ENCODE measurements around the gene ADGRF4. TPM values are rescaled to one million over a fixed set of nuclear protein-coding genes. Genes with fewer than 3 reads are reported as not detected.

ADGRF4 gene
- total and polyA plus RNA-seq, 2 donors (not counting 3 experiments of a cell fraction or from before 2014, with no cell fraction given), result not detected

GRCh38 chr6:47671777-47672176, 26.6 kb upstream of the ADGRF4 start:
- CTCF ChIA-PET, result no interaction called here
- intact Hi-C loops (cut with micrococcal nuclease), result no loop called here
- no peaks in the 10 kb centered on the region for H3K9me3 ChIP-seq (replicated peaks; ENCODE audit: control insufficient read depth, insufficient read depth, low read length)

More at GRCh38 chr6:47671777-47672176, 26.6 kb upstream of the ADGRF4 start:
- Histone ChIP-seq H3K36me3 (ENCODE audit: control insufficient read depth in 2 of 2, extremely low read depth in 1 of 2, insufficient read depth in 2 of 2, low read length in 2 of 2) (no peaks in the 10 kb centered on the region), H2AFZ (ENCODE audit: low read depth, low read length) (no peak overlapping the region), H3K4me1 (ENCODE audit: control insufficient read depth, extremely low read depth, insufficient read depth, low read length) (no peaks in the 10 kb centered on the region), H3K9ac (replicated peaks; ENCODE audit: extremely low read depth, insufficient read depth, low read length) (no peak overlapping the region), H3K27me3 (ENCODE audit: control insufficient read depth in 2 of 2, insufficient read depth in 2 of 2, low read length in 2 of 2) (peaks cover 0 to under 1% of the 10 kb centered on the region in 2 experiments), H3K27ac (ENCODE audit: insufficient read depth, low read depth, low read length) (no peak overlapping the region), H4K20me1 (replicated peaks; ENCODE audit: control insufficient read depth, extremely low read depth, insufficient read depth, low read length) (no peaks in the 10 kb centered on the region), H3K79me2 (ENCODE audit: control insufficient read depth, insufficient read depth, low read length) (no peaks in the 10 kb centered on the region), H3K4me2 (ENCODE audit: insufficient read depth, low read length) (no peak overlapping the region), H3K4me3 (replicated peaks in 1 of 3; ENCODE audit: insufficient read depth in 1 of 3, low read depth in 1 of 3, low read length in 3 of 3) (no peak overlapping the region), H3K9me1 (replicated peaks; ENCODE audit: control insufficient read depth, extremely low read depth, insufficient read depth, low read length) (no peaks in the 10 kb centered on the region)
- BruUV-seq (replicated peaks), result no TSS peak
- dilution Hi-C loops (cut with MboI; ENCODE audit: extremely low pct_ligation_motif_present, low sequenced_read_pairs), result no loop called here
- DNase-seq (ENCODE audit: low read depth, low spot score) (no peak), FAIRE-seq (no peak)
- POLR2A ChIA-PET, result no interaction called here
- no peak for TF ChIP-seq FOS (IDR thresholded peaks at IDR 0.05; ENCODE audit: borderline replicate concordance, insufficient read depth, low read length)
- TF ChIP-seq, protein P1, sequence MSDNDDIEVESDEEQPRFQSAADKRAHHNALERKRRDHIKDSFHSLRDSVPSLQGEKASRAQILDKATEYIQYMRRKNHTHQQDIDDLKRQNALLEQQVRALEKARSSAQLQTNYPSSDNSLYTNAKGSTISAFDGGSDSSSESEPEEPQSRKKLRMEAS (IDR thresholded peaks at IDR 0.05; ENCODE audit: insufficient read depth, insufficient read length), result no peak
- TF ChIP-seq, protein P2, sequence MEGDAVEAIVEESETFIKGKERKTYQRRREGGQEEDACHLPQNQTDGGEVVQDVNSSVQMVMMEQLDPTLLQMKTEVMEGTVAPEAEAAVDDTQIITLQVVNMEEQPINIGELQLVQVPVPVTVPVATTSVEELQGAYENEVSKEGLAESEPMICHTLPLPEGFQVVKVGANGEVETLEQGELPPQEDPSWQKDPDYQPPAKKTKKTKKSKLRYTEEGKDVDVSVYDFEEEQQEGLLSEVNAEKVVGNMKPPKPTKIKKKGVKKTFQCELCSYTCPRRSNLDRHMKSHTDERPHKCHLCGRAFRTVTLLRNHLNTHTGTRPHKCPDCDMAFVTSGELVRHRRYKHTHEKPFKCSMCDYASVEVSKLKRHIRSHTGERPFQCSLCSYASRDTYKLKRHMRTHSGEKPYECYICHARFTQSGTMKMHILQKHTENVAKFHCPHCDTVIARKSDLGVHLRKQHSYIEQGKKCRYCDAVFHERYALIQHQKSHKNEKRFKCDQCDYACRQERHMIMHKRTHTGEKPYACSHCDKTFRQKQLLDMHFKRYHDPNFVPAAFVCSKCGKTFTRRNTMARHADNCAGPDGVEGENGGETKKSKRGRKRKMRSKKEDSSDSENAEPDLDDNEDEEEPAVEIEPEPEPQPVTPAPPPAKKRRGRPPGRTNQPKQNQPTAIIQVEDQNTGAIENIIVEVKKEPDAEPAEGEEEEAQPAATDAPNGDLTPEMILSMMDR (IDR thresholded peaks at IDR 0.05; ENCODE audit: extremely low read depth in 1 of 2, insufficient read depth in 1 of 2, low read depth in 1 of 2, low read length in 2 of 2), result no peak
- no peak for TF ChIP-seq POLR2AphosphoS5 (IDR thresholded peaks at IDR 0.05; ENCODE audit: insufficient read depth, low read depth, low read length)
- no peak for TF ChIP-seq EZH2 (IDR thresholded peaks at IDR 0.05; ENCODE audit: borderline replicate concordance, low read depth, low read length, severe bottlenecking)
- no peak for TF ChIP-seq POLR2A (IDR thresholded peaks at IDR 0.05; ENCODE audit: low read depth, low read length)
- no peak for TF ChIP-seq GATA2 (IDR thresholded peaks at IDR 0.05; ENCODE audit: insufficient read depth, insufficient read length, low read depth, low read length)
- TF ChIP-seq JUN (IDR thresholded peaks at IDR 0.05; ENCODE audit: borderline replicate concordance, insufficient read depth, insufficient read length, low read depth), result no peak
- no peak for TF ChIP-seq MYC (IDR thresholded peaks at IDR 0.05; ENCODE audit: low read depth, low read length)

Data from endothelial cell of umbilical vein (primary cell).